Right renal cortex interstitium (tissue), 3 donors: ENCODE data around the gene SARDH. TPM values are rescaled to one million over a fixed set of nuclear protein-coding genes. Genes with fewer than 3 reads are reported as not detected.
"Not testable (repeated sequence)": the region's sequence is repeated elsewhere in the genome, so short reads cannot be mapped to it uniquely, and the experiment has no call there.

Source experiments
- DNase-seq, 3 donors: peaks; one replicate each; pipeline ENCODE4 v3.0.0-alpha.2; 2013; ENCODE audit warnings: low read depth in 3 of 3, low spot score in 2 of 3
- polyA plus RNA-seq, 3 donors: library from polyadenylated mRNA; unstranded; fragments of 120-200 nt; gene quantifications; one replicate each; pipeline ENCODE4 v1.2.1, GENCODE V29; 2013; ENCODE audit not compliant: insufficient read length in 3 of 3

The SARDH gene
- polyA plus RNA-seq, 3 donors = 7.9 to 9.5 (median 9.3) TPM

DNA sequence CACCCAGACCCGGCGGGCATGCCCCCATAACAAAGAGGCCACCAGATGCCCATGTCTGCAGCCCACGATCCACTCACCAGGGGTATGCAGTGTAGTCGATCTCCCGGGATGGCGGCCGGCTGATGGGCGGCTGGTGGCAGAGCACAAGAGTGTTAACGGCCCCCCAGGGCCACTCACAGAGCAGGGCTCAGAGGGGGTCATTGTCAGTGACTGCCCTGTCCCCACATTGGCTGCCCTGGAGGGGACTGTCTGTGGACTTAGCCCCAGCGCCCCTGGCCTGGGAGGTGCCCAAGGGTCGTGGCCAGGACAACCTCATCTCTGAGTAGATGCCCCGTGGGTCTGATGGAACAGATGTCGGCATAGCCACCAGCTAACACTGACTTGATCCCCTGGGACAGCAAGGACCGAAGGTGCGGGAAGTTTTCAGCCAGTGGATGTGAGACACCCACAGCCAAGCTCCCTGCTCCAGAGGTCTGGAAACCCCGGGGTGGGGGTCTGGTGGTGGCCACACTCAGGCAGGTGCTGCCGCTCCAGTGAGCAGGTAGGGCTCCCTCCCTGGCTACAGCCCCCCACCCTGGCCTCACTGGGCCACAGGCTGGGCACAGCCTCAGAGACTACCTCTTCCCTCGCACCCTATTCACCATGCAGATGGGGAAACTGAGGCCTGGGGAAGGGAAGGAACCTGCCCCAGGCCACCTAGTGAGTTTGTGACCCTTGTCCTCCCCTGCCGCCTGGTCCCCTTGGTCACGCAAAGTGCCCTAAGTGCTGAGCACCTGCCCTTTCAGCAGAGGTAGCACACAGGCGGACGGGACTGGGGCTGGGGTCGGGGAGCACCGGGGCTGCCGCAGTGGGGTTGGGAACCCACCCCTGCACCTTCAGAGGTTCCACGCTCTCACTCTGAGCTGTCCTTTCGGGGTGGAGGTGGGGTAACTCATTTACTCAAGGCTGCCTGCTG is 38.1 kb upstream of the SARDH start:
- no peak for DNase-seq

DNA sequence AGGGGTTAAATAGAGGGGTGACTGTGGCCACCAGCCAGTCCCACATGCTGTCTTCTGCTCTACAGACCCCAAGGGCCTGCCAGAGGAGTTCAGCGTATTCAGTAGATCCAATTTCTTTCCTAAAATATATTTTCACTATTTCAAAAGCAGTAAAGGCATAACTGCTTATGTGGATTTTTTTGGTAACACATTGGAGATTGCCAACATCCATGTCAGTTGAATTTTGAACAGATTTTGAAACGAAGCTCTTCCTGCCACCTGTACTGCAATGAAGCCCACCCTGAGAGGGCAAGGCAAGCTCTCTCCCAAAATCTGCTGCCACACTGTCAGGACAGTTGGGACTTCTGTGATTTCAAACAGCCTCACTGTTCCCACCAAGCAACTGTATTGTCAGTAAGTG is 37.1 kb upstream of the SARDH start:
- DNase-seq = no peak

DNA sequence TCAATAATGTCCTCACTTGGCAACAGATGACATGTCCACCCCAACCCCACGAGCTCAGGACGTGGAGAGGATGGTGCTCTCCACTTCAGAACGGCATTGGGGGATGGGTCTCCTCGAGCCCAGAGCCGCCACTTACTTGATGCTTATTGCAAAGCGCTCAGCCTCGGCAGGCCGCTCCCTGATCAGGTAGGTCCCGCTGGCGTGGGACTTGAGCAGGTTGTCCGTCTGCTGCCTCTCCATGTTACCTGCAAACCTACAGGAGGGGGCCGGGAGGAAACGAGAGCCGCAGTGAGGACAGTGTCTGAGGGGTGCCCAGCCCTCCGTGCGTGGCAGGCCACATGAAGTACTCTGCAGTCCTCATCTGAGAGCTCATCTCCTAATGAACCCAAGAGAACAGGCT is 36.6 kb upstream of the SARDH start:
- DNase-seq = no peak

DNA sequence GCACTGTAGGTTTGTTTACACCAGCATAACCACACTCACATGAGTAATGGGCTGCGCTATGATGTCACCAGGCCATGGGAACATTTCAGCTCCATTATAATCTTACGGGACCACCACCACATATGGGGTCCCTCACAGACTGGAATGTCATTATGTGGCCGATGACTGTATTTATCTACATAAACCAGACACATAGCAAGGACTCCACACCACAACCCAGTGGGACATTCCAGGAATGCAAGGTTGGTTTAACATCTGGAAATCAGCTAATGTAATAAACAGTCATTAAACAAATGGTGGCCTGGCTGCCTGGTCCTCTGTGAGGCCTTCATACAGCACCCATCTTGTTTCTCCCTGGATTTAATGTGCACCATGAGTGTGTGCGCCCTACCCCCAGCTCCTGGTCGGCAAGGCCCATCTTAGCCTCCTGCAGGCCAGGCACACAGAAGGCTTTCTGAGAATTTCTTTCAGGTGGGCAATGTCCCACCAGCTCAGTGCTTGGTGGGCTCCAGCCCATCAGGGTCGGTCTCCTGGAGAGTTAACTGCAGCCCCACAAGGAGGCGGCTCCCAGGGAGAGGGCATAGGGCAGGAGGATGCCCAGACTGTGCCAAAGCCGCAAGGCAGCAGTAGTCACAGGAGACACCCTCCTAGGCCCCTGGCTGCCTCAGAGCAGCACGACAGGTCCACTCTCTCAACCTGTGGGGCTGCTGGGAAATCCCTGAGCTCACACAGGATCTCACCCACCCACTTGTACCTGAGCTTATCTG is 35.9 kb upstream of the SARDH start:
- no peak for DNase-seq

DNA sequence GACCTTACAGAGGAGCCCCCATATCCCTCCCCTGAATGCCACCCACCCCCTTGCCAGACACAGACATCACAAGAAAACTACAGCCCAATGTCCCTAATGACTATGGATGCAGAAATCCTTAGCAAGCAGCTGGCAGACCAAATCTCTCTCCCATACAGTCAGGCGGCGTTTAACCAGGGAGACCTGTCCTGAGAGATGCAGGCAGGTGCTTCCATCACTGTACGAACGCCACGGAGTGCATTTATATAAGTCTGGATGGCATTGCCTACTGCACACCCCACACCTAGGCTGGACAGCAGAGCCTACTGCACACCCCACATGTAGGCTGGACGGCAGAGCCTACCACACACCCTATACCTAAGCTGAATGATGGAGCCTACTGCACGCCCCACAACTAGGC is 34.4 kb upstream of the SARDH start:
- no peak for DNase-seq

DNA sequence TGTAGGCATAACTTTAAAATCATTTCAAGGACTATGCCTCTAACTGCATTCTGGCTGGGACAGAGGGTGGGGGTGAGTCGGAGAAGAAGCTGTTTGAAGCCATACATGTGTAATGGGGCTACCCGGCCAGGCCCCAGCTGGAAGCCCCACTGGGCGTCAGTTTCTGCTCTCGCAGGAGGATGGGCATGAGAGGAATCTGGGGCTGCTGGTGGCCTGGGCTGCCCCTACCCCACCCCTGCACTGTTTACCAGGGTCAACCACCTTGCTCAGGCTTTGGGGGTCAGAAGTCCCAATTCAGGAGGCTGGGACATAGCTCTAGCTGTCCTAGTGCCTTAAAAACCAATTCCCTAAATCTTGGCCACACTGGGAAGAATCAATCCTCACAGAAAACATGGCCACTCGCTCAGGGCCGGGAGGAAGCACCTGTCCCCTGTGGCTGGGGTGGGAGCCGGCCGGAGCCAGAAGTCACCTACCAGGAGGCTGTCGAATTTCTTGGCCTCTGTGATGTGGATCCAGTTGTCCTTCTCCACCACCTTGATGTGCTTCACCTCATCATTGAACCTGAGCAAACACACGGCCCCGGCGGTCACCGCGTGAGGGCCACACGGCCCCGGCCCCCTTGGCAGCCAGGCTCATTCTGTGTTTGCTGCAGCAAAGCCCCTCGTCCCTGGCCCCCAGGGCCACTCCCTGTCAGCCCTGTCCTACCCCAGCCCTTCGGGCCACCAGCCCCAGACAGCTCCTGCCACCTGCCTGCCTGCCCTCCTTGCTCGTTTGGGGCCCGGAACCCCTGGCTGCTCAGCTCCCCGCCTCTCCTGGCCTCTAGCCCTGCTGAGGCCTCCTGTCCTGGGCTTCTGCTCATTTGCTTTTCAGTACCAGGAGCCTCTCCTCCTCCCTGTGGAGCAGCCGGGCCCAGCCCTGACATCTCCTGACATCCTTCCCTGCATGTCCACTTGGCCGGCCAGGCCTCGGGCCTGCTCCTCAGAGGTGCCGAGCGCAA is 33.6 kb upstream of the SARDH start:
- no peak for DNase-seq

DNA sequence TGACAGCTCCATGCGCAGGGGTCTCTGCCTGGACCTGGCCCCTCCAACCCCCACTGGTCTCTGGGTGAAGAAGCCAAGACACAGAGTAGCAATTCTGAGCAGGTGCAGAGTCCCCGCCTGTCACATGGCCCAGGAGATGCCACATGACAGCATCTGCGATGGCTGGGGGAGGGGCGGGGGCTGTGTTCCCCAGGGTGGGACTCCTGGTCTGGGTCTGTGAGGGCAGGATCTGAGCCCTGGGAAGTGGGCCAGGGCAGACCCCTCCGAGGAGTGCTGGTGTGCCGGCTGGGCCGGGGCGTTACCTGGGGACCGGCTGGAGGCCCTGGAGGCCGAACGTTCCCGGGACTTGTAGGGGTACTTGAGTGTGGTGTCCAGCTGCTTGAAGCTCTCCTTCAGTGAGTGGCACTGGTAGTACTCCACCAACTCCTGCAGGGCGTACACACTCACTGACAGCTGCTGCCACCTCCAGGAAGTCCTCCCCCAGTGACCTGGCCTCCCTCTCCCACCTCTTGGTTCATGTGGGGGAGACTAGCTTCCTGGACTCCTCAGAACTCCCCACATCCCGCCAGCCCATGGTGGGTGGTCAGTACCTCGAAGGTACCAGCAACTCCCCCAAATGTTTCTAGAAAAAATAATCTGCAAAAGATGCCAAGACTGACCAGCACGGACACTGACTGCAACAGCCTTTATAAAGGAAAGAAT is 32.1 kb upstream of the SARDH start:
- DNase-seq = no peak

DNA sequence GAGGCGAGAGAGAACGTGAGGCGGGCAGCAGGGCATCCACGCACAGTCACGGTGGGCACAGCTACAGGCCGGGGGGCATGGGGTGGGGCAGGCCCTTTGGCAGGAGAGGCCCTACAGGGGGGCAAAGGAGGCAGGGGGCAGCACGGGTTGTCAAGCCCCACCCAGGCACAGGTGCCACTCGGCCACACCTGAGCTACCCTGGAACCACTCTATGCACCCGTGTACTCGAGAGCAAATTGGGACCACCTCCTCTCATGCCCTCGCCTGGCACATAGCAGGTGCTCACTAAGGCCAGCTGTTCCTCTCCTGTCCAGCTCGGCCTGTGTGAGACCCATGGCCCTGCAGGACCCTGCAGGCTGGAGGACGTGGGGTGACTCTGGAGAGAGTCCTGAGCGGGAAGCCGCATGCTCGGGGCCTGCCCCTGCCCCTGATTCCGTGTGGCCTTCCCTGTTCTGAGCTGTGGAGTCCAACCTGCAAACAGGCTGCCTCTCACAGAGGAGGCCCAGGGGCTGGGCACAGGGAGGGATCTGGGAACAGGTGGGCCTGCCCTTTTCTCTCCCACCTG is 31.4 kb upstream of the SARDH start:
- no peak for DNase-seq

DNA sequence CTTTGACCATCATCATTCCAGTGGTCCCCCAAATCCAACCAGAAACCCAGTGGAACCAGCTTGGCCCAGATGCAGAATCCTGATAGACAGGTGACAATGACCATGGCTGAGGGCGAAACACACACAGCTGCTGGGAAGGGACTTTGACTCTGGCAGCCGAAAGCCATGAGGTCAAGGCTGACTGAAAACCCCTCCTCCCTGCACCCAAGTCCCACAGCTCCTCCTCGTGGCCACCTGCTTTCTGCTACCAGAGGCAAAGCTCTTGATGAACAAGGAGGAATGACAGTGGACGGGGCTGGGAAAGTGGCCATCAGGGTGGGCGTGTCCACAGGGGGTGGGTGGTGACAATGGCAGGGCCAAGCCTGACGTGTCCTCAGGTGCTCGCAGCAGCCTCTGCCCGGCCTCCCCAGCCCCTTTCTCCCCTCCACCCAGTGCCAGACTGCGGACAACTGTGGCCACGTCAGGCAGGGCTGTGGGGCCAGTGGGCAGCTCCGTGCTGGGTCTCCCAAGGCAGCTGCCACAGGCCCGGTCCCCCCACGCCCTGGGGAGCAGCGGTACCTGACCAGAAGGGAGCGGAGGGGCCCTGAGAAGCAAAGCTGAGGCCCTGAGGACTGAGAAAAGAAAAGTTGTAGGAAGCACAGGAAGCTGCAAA is 30.8 kb upstream of the SARDH start:
- no peak for DNase-seq

DNA sequence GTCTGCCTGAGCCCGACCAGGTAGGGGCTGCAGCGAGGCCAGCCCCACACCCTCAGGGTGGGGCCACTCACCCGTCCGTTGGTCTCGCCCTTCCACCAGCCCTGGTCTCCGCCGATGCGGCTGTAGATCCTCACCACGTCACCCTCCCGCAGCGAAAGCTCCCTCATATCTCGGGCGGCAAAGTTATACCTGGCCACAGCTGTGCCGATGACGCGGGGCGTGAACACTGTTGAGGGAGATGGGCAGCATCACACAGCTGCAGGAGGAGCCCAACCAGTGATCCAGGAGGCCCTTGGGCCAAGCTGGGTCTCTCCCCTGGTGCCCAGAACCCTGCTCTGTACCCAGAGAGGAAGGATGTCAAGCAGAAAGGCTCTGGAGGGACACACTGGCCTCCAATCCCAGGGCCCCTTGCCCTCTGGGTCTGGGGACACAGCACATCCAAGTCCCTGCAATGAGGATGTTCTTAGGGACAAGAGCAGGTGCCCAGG is 30.3 kb upstream of the SARDH start:
- DNase-seq = no peak

DNA sequence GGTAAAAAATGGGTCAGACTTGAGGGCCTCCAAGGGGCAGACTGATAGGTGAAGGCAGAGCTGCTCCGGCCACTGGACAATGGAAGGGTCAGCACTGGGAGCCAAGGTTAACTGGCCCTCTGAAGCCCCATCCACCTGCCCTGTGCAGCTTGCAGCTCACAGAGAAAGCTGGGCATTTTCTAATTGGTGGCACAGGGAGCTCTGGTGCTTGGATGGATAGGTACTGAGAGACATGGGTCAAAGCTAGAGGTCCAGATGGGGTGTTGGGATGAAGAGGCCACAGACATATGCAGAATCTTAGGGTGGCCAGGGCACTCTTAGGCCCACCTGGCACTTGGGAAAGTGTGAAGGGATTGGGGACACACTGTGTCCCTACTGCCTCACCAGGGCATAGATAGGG is 29.5 kb upstream of the SARDH start:
- no peak for DNase-seq

DNA sequence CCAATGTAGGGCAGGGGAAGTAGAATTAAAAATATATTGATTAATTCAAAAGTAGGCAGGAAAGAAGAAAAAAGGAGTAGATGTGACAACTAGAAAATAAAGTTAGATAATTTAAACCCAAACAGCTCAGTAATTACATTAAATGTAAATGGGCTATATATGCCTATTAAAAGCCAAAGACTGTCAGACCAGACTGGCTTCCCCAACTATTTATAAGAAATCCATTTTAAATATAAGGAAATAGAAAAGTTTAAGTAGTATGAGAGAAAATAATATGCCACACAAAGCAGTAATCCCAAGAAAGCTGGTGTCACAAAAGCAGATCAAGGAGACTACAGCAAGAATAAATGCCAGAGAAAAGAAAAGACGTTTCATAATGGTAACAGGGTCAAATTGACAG is 28.9 kb upstream of the SARDH start:
- no peak for DNase-seq

DNA sequence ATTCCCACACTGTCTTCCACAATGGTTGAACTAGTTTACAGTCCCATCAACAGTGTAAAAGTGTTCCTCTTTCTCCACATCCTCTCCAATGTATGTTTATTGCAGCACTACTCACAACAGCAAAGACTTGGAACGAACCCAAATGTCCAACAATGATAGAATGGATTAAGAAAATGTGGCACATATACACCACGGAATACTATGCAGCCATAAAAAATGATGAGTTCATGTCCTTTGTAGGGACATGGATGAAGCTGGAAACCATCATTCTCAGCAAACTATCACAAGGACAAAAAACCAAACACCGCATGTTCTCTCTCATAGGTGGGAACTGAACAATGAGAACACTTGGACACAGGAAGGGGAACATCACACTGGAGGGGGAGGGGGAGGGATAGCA is 28.1 kb upstream of the SARDH start:
- not testable (repeated sequence) for DNase-seq

DNA sequence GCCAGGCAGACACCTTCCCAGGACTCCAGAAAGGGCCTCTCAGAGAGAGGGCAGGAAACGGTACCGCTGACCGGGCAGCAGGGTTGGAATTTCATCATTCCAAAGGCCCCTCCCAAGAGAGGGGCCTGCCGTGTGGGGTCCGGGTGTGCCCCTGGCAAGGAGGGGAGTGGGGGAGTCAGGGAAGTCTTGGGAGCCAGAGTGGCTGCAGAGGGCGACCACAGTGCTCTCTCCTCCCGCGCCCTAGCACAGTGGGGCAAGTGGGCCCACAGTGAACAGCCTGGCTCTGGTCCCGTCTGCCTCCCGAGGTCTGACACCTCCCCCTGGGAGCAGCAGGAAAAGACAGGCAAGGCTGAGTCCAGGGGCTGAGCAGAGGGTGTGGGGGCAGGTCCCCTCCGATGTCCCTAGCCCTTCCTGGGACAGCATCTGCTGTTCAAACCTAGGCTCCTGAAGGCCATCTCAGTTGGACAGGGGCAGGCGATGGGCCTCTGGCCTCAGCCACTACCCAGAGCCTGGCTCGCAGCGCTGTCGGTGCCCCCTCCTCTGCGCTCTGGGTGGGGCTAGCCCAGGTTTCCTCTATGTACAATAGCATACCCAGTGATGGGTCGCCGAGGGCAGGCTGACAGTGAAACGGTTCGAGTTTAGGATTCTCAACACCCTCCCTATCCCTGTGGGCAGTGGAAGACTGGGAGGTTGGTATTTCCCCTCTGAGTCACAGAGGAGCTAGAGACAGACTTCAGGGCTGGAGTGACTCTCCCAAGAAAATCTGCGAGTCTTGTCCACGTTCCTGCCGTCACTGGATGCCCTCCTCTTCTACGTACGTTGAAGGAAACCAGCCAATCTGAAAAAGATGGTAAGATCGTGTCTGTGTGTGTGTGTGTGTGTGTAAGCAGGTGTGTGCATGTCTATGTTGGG is 25.4 kb upstream of the SARDH start:
- DNase-seq = no peak

DNA sequence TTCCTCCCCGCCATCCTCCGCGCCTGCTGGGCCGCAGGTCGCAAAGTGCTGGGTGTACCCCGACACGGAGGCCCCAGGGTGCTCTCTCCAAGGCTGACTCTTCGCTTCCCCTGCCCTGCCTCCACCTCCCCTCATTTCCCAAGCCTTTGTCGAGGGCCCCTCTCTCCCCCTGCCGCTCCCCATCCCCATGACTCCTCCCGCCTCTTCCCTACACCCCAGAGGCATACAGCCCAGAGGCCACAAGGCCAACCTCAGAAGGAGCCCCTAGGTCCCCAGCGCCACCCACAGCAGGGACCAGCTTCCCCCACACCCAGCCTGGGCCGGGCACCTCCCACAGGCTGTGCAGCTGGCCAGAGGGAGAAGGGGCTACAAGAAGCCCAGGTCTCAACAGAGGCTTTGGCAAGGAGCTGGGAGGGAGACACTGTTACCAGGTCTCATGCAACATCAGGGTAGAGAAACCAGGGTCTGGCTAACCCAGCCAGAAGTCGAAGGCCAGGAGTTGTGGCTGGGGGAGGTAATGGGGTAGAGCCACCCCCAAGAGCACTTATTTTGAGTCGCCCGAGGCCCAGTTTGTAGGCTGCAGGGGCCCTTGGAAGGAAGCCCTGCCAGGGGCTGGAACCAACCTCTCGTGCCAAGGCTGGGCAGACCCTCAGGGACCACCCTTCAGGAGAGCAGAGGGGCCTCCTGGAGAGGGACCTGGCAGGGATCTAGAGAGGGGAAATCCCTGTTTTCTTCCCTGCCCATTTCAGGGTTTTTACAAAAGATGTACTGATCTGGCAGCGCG is 24.5 kb upstream of the SARDH start:
- no peak for DNase-seq

DNA sequence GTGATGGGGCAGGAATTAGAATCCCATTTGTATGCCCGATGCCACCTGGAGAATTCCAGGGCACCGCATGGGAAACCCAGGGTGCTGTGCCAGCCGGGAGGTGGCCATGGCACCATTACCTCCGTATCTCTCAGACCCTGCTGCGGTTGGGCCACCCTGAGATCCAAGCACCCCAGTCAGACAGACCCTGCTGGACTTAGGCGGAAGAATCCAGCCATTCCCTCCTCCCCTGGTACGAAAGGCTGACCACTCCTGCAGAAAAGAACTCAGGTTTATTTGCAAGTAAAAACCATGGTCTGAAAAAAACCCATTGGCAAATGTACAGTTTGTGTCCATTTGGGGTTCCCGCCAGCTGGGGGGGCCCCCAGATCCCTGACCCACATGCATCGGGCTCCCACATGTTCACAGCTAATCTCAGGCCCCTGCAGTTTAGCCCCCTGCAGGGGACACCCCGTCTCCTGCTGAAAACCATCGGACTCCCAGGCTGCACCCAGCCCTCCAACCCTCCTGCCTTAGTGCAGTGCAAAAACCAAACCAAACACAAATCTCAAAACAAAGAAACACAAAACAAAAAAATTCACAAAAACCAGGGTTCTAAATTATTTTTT is 23.6 kb upstream of the SARDH start:
- DNase-seq = no peak
